HG02759 (cell line): ENCODE data around the gene SOD2.
"Not testable (repeated sequence)": the region's sequence is repeated elsewhere in the genome, so short reads cannot be mapped to it uniquely, and the experiment has no call there.

Experiments used
- ATAC-seq: cut with Tn5 transposase; IDR thresholded peaks from one replicate; pipeline ENCODE4 v1.9.1; 2021; ENCODE audit warnings: mild to moderate bottlenecking, moderate library complexity; ENCODE audit not compliant: unreplicated experiment

SOD2 gene

GRCh38 chr6:159716247-159717096, 23.4 kb upstream of the SOD2 start:
- ATAC-seq, result no peak

GRCh38 chr6:159715605-159716004, 22.6 kb upstream of the SOD2 start:
- no peak for ATAC-seq

- ATAC-seq, result no peak
Measured at GRCh38 chr6:159715166-159715565, 22.1 kb upstream of the SOD2 start.

- no peak for ATAC-seq
Measured at GRCh38 chr6:159714404-159714803, 21.4 kb upstream of the SOD2 start.

GRCh38 chr6:159713984-159714383, 20.9 kb upstream of the SOD2 start:
- ATAC-seq, result no peak

- not testable (repeated sequence) for ATAC-seq
Measured at GRCh38 chr6:159712389-159712788, 19.3 kb upstream of the SOD2 start.

- not testable (repeated sequence) for ATAC-seq
Measured at GRCh38 chr6:159710603-159711002, 17.6 kb upstream of the SOD2 start.

GRCh38 chr6:159701413-159701999, 8.5 kb upstream of the SOD2 start:
- ATAC-seq, result no peak

GRCh38 chr6:159700970-159701369, 7.9 kb upstream of the SOD2 start:
- ATAC-seq, result no peak

- ATAC-seq, result no peak
Measured at GRCh38 chr6:159695984-159696383, 2.9 kb upstream of the SOD2 start.

- peak; percentile 1 for ATAC-seq
Measured at GRCh38 chr6:159693894-159694545, 979 bp upstream of the SOD2 start.

GRCh38 chr6:159692303-159693127, 526 bp downstream of the SOD2 start:
- peak; percentile 32 for ATAC-seq

- no peak for ATAC-seq
Measured at GRCh38 chr6:159691963-159692287, 1.1 kb downstream of the SOD2 start.

GRCh38 chr6:159691133-159691962, 1.7 kb downstream of the SOD2 start:
- no peak for ATAC-seq

- ATAC-seq, result not testable (repeated sequence)
Measured at GRCh38 chr6:159690135-159690534, 2.9 kb downstream of the SOD2 start.

GRCh38 chr6:159689001-159689400, 4.0 kb downstream of the SOD2 start:
- ATAC-seq, result no peak

- ATAC-seq, result no peak
Measured at GRCh38 chr6:159688266-159688905, 4.7 kb downstream of the SOD2 start.

- ATAC-seq, result no peak
Measured at GRCh38 chr6:159687341-159687740, 5.7 kb downstream of the SOD2 start.

- ATAC-seq, result no peak
Measured at GRCh38 chr6:159686703-159687102, 6.3 kb downstream of the SOD2 start.

GRCh38 chr6:159686040-159686439, 7.0 kb downstream of the SOD2 start:
- ATAC-seq, result no peak
